ENCODE data around the gene INAFM2. TPM values are rescaled to one million over a fixed set of nuclear protein-coding genes. Genes with fewer than 3 reads are reported as not detected.

Gene INAFM2
- total RNA-seq, 1 experiment from 2014 or later, result 25.4 TPM

DNA sequence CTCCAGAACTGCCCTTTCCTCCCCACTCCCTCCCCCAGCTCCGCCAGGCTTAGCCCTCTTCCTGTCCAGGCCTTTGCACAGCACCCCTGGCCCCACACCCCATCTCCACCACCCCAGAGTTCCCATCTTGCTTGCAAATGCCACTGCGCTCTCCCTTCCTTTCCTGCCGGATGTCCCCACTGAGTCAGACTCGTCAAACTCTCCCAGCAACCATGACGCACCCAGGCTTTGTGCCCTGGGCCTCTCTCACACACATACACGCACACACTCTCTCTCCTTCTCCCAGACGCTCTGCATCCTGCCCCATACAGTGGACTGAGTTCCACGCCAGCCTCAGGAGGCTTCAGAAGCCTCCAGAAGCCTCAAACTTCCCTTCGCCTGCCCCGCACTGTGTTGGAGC, 20.0 kb downstream of the INAFM2 start:
- Histone ChIP-seq H3K56ac (ENCODE audit: insufficient read length, low read depth, low read length) (no peak overlapping the region), H2BK5ac (ENCODE audit: insufficient read length, low read length) (no peak overlapping the region), H3K23ac (ENCODE audit: insufficient read length, low read depth, low read length) (no peak overlapping the region), H3K4me1 (ENCODE audit: insufficient read depth, low read length) (no peaks in the 10 kb centered on the region), H4K8ac (replicated peaks; ENCODE audit: insufficient read length, low read depth, low read length) (no peak overlapping the region), H3K14ac (ENCODE audit: insufficient read depth, low read length) (no peak overlapping the region), H2AFZ (ENCODE audit: low read length) (no peak overlapping the region), H4K5ac (ENCODE audit: insufficient read length, low read depth, low read length) (no peak overlapping the region), H3K9me3 (ENCODE audit: control insufficient read depth, low read depth, low read length) (no peaks in the 10 kb centered on the region), H2BK12ac (ENCODE audit: insufficient read length, low read depth, low read length) (no peak overlapping the region), H3K4me2 (ENCODE audit: insufficient read depth, insufficient read length, low read length) (no peak overlapping the region), H2AK5ac (ENCODE audit: insufficient read length, low read length) (no peak overlapping the region), H4K20me1 (ENCODE audit: control insufficient read depth, insufficient read depth, insufficient read length) (no peaks in the 10 kb centered on the region), H3K9ac (ENCODE audit: extremely low read depth, insufficient read length, low read length) (no peak overlapping the region), H4K91ac (ENCODE audit: insufficient read length, low read depth, low read length) (no peak overlapping the region), H3K27ac (ENCODE audit: insufficient read length, low read depth, low read length) (no peak overlapping the region), H3T11ph (ENCODE audit: low read length) (no peak overlapping the region), H3K27me3 (ENCODE audit: insufficient read depth, low read length) (no peaks in the 10 kb centered on the region), H2BK120ac (ENCODE audit: low read depth, low read length, poor library complexity, severe bottlenecking) (no peak overlapping the region), H3K79me1 (ENCODE audit: insufficient read depth, low read depth, low read length, poor library complexity, severe bottlenecking) (no peaks in the 10 kb centered on the region), H3K4ac (ENCODE audit: low read depth, low read length) (no peak overlapping the region), H3K23me2 (ENCODE audit: insufficient read length, low read depth, low read length, poor library complexity, severe bottlenecking) (no peaks in the 10 kb centered on the region), H3K79me2 (ENCODE audit: insufficient read depth, low read length) (no peaks in the 10 kb centered on the region), H3K18ac (ENCODE audit: insufficient read length, low read depth, low read length) (no peak overlapping the region), H2BK15ac (ENCODE audit: low read depth, low read length) (no peak overlapping the region), H2BK20ac (ENCODE audit: low read depth, low read length, poor library complexity, severe bottlenecking) (no peak overlapping the region)
- no peak for DNase-seq
- H3K27me3 Mint-ChIP-seq (ENCODE audit: low read depth), result peaks cover 7% of the 10 kb centered on the region
- H3K27ac Mint-ChIP-seq, result no peak overlapping the region
- H3K36me3 Mint-ChIP-seq (ENCODE audit: insufficient read depth in 1 of 3, low read depth in 3 of 3), result no peaks in the 10 kb centered on the region
- no peak overlapping the region for H3K4me3 Mint-ChIP-seq
- H3K4me1 Mint-ChIP-seq, result peaks cover 14 to 31% of the 10 kb centered on the region in 2 experiments
- TF ChIP-seq, protein P1, sequence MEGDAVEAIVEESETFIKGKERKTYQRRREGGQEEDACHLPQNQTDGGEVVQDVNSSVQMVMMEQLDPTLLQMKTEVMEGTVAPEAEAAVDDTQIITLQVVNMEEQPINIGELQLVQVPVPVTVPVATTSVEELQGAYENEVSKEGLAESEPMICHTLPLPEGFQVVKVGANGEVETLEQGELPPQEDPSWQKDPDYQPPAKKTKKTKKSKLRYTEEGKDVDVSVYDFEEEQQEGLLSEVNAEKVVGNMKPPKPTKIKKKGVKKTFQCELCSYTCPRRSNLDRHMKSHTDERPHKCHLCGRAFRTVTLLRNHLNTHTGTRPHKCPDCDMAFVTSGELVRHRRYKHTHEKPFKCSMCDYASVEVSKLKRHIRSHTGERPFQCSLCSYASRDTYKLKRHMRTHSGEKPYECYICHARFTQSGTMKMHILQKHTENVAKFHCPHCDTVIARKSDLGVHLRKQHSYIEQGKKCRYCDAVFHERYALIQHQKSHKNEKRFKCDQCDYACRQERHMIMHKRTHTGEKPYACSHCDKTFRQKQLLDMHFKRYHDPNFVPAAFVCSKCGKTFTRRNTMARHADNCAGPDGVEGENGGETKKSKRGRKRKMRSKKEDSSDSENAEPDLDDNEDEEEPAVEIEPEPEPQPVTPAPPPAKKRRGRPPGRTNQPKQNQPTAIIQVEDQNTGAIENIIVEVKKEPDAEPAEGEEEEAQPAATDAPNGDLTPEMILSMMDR (conservative IDR thresholded peaks at IDR 0.05), result no peak
- no CpG with 5 or more reads among the region's 10 CpGs for WGBS (ENCODE audit: extremely low coverage, insufficient read length, low lambda C conversion rate)
- H3K9me3 Mint-ChIP-seq, result no peaks in the 10 kb centered on the region
